Measurements from ENCODE around the gene COLGALT1.
"Not testable (repeated sequence)": the region's sequence is repeated elsewhere in the genome, so short reads cannot be mapped to it uniquely, and the experiment has no call there.

The COLGALT1 gene

DNA sequence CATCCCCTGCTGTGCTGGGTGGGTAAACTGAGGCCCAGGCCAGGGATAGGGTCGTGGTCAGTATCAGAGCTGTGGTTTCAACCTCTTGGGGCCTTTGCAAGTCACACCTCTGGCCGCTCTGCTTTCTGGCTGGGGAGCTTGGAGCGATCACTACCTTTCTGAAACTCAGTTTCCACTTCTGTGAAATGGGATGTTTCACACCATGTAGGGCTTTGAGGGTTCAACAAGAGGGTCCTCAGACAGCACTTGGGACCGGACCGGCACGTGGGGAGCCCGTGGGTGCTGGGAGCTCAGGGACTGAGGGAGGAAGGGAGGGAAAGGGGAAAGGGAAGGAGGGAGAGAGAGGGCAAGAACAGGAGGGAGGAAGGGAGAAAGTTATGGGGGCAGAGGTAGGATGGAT lies 22.9 kb upstream of the COLGALT1 start:
- DNase-seq (ENCODE audit: low read depth in 2 of 2) = no peak

GRCh38 chr19:17534767-17535166 lies 20.7 kb upstream of the COLGALT1 start:
- no peak for DNase-seq (ENCODE audit: low read depth in 2 of 2)

DNA sequence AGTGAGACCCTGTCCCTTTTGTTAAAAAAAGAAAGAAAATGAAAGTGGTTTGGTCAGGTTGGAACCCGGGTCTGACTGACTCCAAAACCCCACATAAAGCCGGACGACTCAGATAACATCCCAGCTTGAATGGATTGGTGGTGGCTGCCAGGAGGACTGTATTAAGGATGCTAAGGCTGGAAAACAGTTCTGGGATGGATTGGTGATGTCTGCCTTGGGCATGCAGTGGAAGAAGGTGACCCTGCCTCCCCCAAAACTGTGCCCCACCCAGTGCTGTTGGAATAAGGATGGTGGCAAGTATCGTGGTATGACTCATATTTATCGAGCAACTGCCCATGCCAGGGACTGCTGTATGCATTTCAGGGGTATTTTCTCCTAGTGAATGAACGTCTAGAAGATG lies 18.5 kb upstream of the COLGALT1 start:
- no peak for DNase-seq (ENCODE audit: low read depth in 2 of 2)

DNA sequence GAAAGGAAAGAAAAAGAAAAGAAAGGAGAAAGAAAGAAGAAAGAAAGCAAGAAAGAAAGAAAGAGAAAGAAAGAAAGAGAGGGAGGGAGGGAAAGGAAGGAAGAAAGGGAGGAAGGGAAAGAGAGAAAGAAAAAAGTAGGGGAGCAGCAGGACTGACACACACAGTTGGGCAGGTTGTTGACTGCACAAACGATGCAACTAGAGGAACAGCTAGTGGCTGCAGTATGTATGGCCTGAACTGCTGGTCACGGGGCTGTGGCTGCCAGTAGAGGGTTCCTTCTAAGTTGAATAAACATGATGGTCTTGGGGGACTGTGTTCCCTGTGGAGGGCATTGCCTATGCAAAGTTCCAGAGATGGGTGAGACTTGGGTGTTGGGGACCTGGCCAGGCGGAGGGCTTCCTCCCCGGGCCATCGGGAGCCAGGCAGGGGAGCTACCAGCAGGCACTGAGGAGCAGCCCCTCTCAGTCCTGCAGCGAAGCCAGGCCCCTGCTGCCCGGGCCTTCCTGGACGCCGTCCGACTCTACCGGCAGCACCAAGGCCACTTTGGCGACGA lies 16.7 kb upstream of the COLGALT1 start:
- DNase-seq (ENCODE audit: low read depth in 2 of 2) = no peak

DNA sequence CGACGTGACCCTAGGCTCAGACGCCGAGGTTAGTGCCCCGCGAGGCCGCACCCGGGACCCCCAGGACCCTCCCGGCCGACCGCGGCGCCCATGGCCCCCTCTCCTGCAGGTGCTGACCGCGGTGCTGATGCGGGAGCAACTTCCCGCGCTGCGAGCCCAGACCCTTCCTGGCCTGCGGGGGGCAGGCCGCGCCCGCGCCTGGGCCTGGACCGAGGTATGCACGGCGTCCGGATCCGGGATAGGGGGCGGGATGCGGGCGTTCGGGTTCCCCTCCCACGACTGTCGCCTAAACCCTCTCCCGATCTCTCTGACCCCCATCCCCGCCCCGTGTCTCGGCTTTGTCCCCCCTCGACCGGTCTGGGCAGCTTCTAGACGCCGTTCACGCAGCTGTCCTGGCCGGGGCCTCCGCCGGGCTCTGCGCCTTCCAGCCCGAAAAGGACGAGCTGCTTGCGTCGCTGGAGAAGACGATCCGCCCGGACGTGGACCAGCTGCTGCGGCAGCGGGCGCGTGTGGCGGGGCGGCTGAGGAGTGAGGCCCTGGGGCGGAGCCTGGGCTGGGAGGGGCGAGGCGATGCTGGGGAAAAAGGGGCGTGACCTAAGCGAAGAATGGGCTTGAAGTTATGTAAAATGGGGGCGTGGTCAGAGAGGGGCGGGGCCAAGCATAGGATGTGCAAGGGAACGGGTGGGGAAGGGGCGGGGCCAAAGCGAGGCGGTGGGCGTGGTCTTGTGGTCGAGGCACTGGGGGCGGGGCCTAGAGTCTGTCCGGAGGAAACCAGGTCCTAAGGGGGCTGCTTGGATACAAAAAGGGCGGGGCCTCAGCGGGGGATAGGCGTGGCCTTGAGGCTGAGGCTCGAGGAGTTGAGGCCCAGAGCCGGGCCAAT lies 16.0 kb upstream of the COLGALT1 start:
- DNase-seq (ENCODE audit: low read depth in 2 of 2) = peak; percentile 89 to 95

DNA sequence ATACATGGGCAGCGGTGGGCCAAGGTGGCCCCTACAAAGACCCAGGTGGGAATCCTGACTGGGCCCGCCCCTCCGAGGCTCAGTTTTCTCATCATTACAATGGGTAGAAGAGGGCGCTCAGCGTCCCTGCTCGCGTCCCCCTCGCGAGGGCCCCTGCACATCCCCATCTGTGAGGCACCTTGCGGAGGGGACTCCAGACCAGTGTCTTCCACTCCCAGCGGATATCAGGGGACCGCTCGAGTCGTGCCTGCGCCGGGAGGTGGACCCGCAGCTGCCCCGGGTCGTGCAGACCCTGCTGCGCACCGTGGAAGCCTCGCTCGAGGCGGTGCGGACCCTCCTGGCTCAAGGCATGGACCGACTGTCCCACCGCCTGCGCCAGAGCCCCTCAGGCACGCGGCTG lies 15.3 kb upstream of the COLGALT1 start:
- DNase-seq (ENCODE audit: low read depth in 2 of 2) = no peak

- DNase-seq (ENCODE audit: low read depth in 2 of 2) = no peak
These were observed 14.2 kb upstream of the COLGALT1 start for GRCh38 chr19:17541184-17541759.

DNA sequence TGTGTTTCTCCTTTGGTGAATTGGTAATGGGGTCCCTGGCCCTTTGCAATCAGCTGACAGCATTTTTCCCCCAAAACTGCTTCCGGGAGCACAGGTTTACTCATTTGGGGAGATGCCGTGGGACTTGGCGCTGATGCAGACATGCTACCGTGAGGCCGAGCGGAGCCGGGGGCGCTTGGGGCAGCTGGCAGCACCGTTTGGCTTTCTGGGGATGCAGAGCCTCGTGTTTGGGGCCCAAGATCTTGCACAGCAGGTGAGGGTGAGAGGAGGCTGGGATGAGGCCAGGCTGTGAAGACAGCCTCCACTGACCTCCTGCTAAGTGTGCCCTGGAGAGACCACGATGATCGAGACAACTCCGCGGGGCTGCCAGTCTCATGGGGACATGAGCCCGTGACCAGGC lies 13.4 kb upstream of the COLGALT1 start:
- DNase-seq (ENCODE audit: low read depth in 2 of 2) = no peak

- DNase-seq (ENCODE audit: low read depth in 2 of 2) = no peak
These were observed 12.5 kb upstream of the COLGALT1 start for GRCh38 chr19:17542793-17543582.

- no peak for DNase-seq (ENCODE audit: low read depth in 2 of 2)
These were observed 11.5 kb upstream of the COLGALT1 start for GRCh38 chr19:17543986-17544385.

GRCh38 chr19:17544418-17544817 lies 11.0 kb upstream of the COLGALT1 start:
- no peak for DNase-seq (ENCODE audit: low read depth in 2 of 2)

GRCh38 chr19:17548145-17548544 lies 7.3 kb upstream of the COLGALT1 start:
- DNase-seq (ENCODE audit: low read depth in 2 of 2) = no peak

DNA sequence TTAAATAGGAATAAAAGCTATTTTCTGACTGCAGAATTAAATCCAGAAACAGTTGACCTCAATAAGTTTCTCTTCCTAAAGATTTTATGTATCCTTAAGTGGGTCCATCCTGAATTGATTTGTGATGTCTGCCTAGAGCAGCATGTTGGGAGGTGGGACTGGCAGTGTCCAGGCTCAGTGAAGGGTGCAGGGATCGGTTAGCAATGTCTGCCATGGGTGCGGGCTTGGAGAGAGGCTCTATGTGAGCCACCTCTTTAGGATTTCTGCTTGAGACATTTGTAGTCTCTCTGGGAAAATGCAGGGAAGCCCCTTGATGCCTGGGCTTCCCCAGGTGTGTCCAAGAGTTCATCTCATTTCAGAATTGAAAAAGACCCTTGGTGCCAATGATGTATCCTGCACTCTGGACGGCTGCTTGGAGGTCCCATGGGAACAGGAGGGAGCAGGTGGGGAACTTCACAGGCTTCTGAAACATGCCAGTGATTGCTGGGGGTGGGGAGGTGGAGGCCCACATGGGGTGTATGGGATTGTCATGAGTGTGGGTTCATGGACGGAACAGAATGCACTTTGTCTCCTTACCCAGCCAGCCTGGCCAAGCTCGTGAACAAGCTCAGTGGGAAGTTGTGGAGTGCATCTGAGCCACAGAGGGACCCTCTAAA lies 6.2 kb upstream of the COLGALT1 start:
- DNase-seq (ENCODE audit: low read depth in 2 of 2) = no peak

DNA sequence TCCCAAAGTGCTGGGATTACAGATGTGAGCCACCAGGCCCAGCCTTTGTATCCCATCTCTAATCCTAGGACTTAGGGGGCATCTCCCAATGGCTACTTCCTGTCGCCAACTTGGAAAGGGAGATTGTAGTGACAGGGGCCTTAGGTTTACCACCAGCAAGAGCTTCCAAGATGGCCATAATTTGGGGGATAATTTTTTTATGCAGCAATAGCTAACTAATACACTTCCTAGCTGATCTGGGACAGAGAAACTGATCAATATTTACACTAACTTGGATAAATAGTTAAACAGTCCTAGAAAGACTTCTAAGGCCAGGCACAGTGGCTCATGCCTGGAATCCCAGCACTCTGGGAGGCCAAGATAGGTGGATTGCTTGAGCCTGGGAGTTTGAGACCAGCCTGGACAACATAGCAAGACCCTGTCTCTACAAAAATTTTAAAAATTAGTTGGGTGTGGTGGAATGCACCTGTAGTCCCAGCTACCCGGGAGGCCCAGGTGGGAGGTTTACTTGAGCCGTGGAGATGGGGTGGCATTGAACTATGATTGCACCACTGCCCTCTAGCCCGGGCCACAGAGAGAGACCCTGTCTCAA lies 5.3 kb upstream of the COLGALT1 start:
- no peak for DNase-seq (ENCODE audit: low read depth in 2 of 2)

DNA sequence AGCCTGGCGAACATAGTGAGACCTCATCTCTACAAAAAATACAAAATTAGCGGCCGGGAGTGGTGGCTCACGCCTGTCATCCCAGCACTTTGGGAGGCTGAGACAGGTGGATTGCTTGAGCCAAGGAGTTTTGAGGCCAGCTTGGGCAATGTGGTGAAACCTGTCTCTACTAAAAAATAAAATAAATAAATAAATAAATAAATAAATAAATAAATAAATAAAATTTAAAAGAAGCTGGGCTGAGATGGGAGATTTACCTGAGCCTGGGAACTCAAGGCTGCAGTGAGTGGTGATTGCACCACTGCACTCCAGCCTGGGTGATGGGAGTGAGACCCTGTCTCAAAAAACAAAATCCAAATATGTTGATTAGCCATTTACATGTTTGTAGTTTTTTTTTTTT lies 2.7 kb upstream of the COLGALT1 start:
- not testable (repeated sequence) for DNase-seq (ENCODE audit: low read depth in 2 of 2)

DNA sequence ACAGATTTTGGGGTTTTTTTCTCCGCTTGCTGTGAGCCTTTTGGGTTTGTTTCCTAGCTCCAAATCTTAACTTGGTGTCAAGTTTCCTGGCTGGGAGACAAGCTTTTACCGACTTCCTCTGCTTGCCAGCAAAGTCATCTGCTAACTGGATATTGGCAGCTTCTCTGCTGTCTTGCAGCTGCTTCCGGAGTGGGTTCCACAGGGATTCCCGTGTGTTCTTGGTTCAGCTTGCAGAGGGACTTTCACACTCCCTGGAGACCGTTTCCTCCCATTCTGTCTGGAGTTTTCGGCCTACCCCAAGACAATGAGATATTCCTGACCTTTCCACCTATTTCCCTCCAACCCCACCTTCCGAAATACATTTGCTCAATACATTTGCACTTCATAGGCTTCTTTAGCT lies 2.2 kb upstream of the COLGALT1 start:
- no peak for DNase-seq (ENCODE audit: low read depth in 2 of 2)

GRCh38 chr19:17554968-17555479 lies 425 bp upstream of the COLGALT1 start:
- no peak for DNase-seq (ENCODE audit: low read depth in 2 of 2)

DNA sequence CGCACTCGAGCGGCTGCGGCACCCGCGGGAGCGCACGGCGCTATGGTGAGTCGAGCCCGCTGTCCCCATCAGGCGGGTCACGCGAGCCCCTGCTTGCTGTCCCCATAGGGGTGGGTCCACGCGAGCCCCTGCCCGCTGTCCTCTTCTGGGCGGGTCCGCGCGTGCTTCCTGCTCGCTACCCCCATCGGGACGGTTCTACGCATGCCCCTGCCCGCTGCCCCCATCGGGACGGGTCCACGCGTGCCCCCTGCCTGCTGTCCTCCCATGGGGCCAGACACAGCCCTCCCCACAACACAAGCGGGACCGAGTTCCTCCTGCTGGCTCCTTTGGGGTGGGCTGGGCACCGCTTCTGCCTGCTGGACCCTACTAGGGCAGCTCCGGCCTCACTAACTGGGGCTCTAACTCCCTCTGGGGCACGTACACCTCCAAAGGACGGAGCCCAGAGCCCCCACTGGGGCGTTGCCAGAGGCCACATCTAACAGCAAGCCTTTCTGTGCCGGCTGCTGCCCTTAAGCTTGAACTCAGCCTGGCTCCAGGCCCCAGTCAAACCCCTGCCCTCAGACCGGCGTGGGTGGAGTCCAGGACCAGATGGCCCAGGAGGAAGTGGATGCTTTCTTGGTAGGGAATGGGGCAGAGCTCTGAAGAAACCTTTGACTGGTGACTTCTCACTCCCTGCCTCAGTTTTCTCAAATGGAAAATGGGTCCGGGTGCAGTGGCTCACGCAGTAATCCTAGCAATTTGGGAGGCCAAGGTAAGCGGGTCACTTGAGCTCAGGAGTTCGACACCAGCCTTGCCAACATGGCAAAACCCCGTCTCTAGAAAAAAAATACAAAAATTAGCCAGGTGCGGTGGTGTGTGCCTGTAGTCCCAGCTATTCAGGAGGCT lies 722 bp downstream of the COLGALT1 start:
- no peak for DNase-seq (ENCODE audit: low read depth in 2 of 2)

DNA sequence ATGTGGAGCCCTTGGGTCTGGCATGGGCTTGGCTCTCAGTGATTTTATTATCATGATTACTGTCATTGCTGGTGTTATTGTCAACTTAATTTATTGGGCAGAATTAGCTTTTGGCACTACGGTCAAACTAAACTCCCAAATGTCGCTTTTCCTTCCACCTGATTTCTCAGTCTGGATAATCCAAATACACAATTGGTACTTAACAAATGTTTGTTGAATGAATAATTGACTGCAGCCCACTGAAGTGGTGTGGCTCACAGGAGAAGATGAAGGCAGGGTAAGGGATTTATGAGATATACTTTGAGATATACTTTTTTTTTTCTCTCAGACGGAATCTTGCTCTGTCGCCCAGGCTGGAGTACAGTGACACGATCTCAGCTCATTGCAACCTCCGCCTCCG lies 1.5 kb downstream of the COLGALT1 start:
- DNase-seq (ENCODE audit: low read depth in 2 of 2) = no peak

DNA sequence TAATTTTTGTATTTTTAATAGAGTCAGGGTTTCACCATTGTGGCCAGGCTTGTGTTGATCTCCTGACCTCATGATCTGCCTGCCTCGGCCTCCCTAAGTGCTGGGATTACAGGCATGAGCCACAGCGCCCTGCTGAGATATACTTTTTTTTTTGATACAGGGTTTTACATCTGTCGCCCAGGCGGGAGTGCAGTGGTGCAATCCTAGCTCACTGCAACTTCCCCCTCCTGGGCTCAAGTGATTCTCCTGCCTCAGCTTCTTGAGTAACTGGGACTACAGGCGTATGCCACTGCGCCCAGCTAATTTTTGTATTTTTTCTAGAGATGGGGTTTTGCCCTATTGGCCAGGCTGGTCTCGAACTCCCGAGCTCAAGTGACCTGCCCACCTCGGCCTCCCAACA lies 2.0 kb downstream of the COLGALT1 start:
- DNase-seq (ENCODE audit: low read depth in 2 of 2) = no peak
